ENCODE results near the gene GEMIN8.

Gene GEMIN8

DNA sequence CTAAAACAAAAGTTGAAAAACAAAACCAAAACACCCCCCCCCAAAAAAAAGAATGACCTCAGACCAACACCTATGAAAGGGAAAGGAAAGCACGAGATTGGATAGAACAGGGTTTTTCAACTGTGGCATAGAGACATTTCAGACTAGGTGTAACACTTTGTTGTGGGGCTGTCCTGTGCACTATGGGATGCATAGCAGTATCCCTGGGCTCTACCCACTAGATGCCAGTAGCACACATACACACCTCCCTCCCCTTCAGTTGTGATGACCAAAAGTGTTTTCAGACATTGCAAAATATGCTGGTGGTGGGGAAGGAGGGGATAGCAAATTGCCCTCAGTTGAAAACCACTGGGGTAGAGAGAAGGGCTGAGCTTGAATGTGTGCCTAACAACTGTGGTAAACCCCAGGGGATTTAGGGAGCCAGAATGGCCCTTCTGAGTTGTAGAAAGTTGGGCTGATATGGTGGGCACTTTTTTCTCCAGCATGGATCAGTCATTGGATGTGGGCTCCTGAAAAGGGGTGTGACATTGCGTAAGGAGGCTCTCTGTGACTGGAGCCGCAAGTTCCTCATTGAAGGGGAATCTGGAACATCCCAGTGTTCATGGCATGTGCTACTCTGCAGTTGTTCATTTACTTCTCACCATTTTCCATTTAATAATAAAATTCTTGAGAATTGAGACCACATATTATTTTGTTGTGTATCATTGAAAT is 8.8 kb upstream of the GEMIN8 start:
- Histone ChIP-seq H2BK12ac (ENCODE audit: low read length) (no peak overlapping the region), H4K8ac (ENCODE audit: low read depth, low read length) (no peak overlapping the region), H3K4me3 (ENCODE audit: low read length in 2 of 2) (no peak overlapping the region), H3K27me3 (ENCODE audit: control insufficient read depth in 3 of 3, insufficient read depth in 3 of 3, low read depth in 1 of 3, low read length in 3 of 3) (no peaks in the 10 kb centered on the region), H2AK5ac (ENCODE audit: low read depth, low read length) (no peak overlapping the region), H3K36me3 (replicated peaks in 1 of 2; ENCODE audit: control insufficient read depth in 2 of 2, insufficient read depth in 2 of 2, low read length in 2 of 2) (no peaks in the 10 kb centered on the region), H3K4me2 (ENCODE audit: insufficient read depth, low read length, poor library complexity, severe bottlenecking) (no peak overlapping the region), H2AFZ (ENCODE audit: low read length) (no peak overlapping the region), H3K27ac (replicated peaks; ENCODE audit: low read length) (no peak overlapping the region), H3K18ac (ENCODE audit: low read length) (no peak overlapping the region), H2BK15ac (ENCODE audit: low read length) (no peak overlapping the region), H3K4me1 (ENCODE audit: control insufficient read depth in 2 of 2, insufficient read depth in 1 of 2, low read depth in 1 of 2, low read length in 2 of 2) (no peaks in the 10 kb centered on the region), H3K23ac (ENCODE audit: low read depth, low read length, poor library complexity) (no peak overlapping the region), H3K14ac (ENCODE audit: low read length) (no peak overlapping the region), H2BK5ac (ENCODE audit: low read length) (no peak overlapping the region), H3K79me1 (ENCODE audit: low read depth, low read length) (no peaks in the 10 kb centered on the region), H3K9me3 (replicated peaks in 1 of 2; ENCODE audit: control insufficient read depth in 2 of 2, insufficient read depth in 1 of 2, low read depth in 1 of 2, low read length in 2 of 2) (no peaks in the 10 kb centered on the region), H3K4ac (ENCODE audit: low read length) (no peak overlapping the region), H4K91ac (ENCODE audit: low read depth, low read length, poor library complexity) (no peak overlapping the region), H3K9ac (ENCODE audit: low read depth, low read length, poor library complexity) (no peak overlapping the region), H2BK120ac (ENCODE audit: low read depth, low read length) (no peak overlapping the region)
- no peak for DNase-seq (ENCODE audit: low spot score)
- WGBS, 2 donors (ENCODE audit: extremely low coverage in 2 of 2, insufficient read length in 2 of 2, insufficient replicate concordance in 1 of 2) = no CpG with 5 or more reads among the region's 3 CpGs

GRCh38 chrX:14032406-14032805 is 2.7 kb upstream of the GEMIN8 start:
- Histone ChIP-seq H3K9ac (ENCODE audit: low read depth, low read length, poor library complexity) (no peak overlapping the region), H3K27ac (replicated peaks; ENCODE audit: low read length) (no peak overlapping the region), H3K23ac (ENCODE audit: low read depth, low read length, poor library complexity) (no peak overlapping the region), H2BK12ac (ENCODE audit: low read length) (no peak overlapping the region), H3K9me3 (replicated peaks in 1 of 2; ENCODE audit: control insufficient read depth in 2 of 2, insufficient read depth in 1 of 2, low read depth in 1 of 2, low read length in 2 of 2) (no peaks in the 10 kb centered on the region), H3K27me3 (ENCODE audit: control insufficient read depth in 3 of 3, insufficient read depth in 3 of 3, low read depth in 1 of 3, low read length in 3 of 3) (no peaks in the 10 kb centered on the region), H2AFZ (ENCODE audit: low read length) (peak overlapping the region; percentile 67), H3K4me1 (ENCODE audit: control insufficient read depth in 2 of 2, insufficient read depth in 1 of 2, low read depth in 1 of 2, low read length in 2 of 2) (peaks cover 2 to 4% of the 10 kb centered on the region in 2 donors), H3K36me3 (replicated peaks in 1 of 2; ENCODE audit: control insufficient read depth in 2 of 2, insufficient read depth in 2 of 2, low read length in 2 of 2) (no peaks in the 10 kb centered on the region), H3K79me1 (ENCODE audit: low read depth, low read length) (no peaks in the 10 kb centered on the region), H4K8ac (ENCODE audit: low read depth, low read length) (no peak overlapping the region), H2BK5ac (ENCODE audit: low read length) (no peak overlapping the region), H2AK5ac (ENCODE audit: low read depth, low read length) (no peak overlapping the region), H4K91ac (ENCODE audit: low read depth, low read length, poor library complexity) (no peak overlapping the region), H2BK15ac (ENCODE audit: low read length) (no peak overlapping the region), H3K4me3 (ENCODE audit: low read length in 2 of 2) (no peak overlapping the region), H3K4me2 (ENCODE audit: insufficient read depth, low read length, poor library complexity, severe bottlenecking) (no peak overlapping the region), H2BK120ac (ENCODE audit: low read depth, low read length) (no peak overlapping the region), H3K18ac (ENCODE audit: low read length) (no peak overlapping the region), H3K4ac (ENCODE audit: low read length) (no peak overlapping the region), H3K14ac (ENCODE audit: low read length) (no peak overlapping the region)
- peak; percentile 35 for DNase-seq (ENCODE audit: low spot score)
- WGBS, 2 donors (ENCODE audit: extremely low coverage in 2 of 2, insufficient read length in 2 of 2, insufficient replicate concordance in 1 of 2) = no CpG with 5 or more reads among the region's 2 CpGs

- peak overlapping the region; percentile 53 to 82 for H3K4me3 ChIP-seq (ENCODE audit: low read length in 2 of 2)
- no peak overlapping the region for H3K14ac ChIP-seq (ENCODE audit: low read length)
- H4K91ac ChIP-seq (ENCODE audit: low read depth, low read length, poor library complexity) = no peak overlapping the region
- H3K18ac ChIP-seq (ENCODE audit: low read length) = no peak overlapping the region
- H3K23ac ChIP-seq (ENCODE audit: low read depth, low read length, poor library complexity) = no peak overlapping the region
- H3K9me3 ChIP-seq (replicated peaks in 1 of 2; ENCODE audit: control insufficient read depth in 2 of 2, insufficient read depth in 1 of 2, low read depth in 1 of 2, low read length in 2 of 2) = no peaks in the 10 kb centered on the region
- H3K4me1 ChIP-seq (ENCODE audit: control insufficient read depth in 2 of 2, insufficient read depth in 1 of 2, low read depth in 1 of 2, low read length in 2 of 2) = peaks cover 5 to 12% of the 10 kb centered on the region in 2 donors
- no peak overlapping the region for H4K8ac ChIP-seq (ENCODE audit: low read depth, low read length)
- no peaks in the 10 kb centered on the region for H3K27me3 ChIP-seq (ENCODE audit: control insufficient read depth in 3 of 3, insufficient read depth in 3 of 3, low read depth in 1 of 3, low read length in 3 of 3)
- H2AFZ ChIP-seq (ENCODE audit: low read length) = peak overlapping the region; percentile 83
- peak overlapping the region; percentile 3 for H3K4me2 ChIP-seq (ENCODE audit: insufficient read depth, low read length, poor library complexity, severe bottlenecking)
- no peak overlapping the region for H2BK12ac ChIP-seq (ENCODE audit: low read length)
- DNase-seq (ENCODE audit: low spot score) = no peak
- H2AK5ac ChIP-seq (ENCODE audit: low read depth, low read length) = no peak overlapping the region
- no peak overlapping the region for H2BK15ac ChIP-seq (ENCODE audit: low read length)
- no peak overlapping the region for H3K9ac ChIP-seq (ENCODE audit: low read depth, low read length, poor library complexity)
- WGBS, 2 donors (ENCODE audit: extremely low coverage in 2 of 2, insufficient read length in 2 of 2, insufficient replicate concordance in 1 of 2) = no CpG with 5 or more reads among the region's 7 CpGs
- H3K4ac ChIP-seq (ENCODE audit: low read length) = no peak overlapping the region
- H3K79me1 ChIP-seq (ENCODE audit: low read depth, low read length) = no peaks in the 10 kb centered on the region
- no peak overlapping the region for H3K27ac ChIP-seq (replicated peaks; ENCODE audit: low read length)
- no peak overlapping the region for H2BK120ac ChIP-seq (ENCODE audit: low read depth, low read length)
- H3K36me3 ChIP-seq (replicated peaks in 1 of 2; ENCODE audit: control insufficient read depth in 2 of 2, insufficient read depth in 2 of 2, low read length in 2 of 2) = no peaks in the 10 kb centered on the region
- H2BK5ac ChIP-seq (ENCODE audit: low read length) = no peak overlapping the region
Observed at GRCh38 chrX:14030174-14030530, 460 bp upstream of the GEMIN8 start.

- no peak overlapping the region for H2BK120ac ChIP-seq (ENCODE audit: low read depth, low read length)
- H4K91ac ChIP-seq (ENCODE audit: low read depth, low read length, poor library complexity) = no peak overlapping the region
- no peak overlapping the region for H2BK12ac ChIP-seq (ENCODE audit: low read length)
- H3K4ac ChIP-seq (ENCODE audit: low read length) = no peak overlapping the region
- H3K36me3 ChIP-seq (replicated peaks in 1 of 2; ENCODE audit: control insufficient read depth in 2 of 2, insufficient read depth in 2 of 2, low read length in 2 of 2) = no peaks in the 10 kb centered on the region
- peak overlapping the region; percentile 87 for H3K27ac ChIP-seq (replicated peaks; ENCODE audit: low read length)
- DNase-seq (ENCODE audit: low spot score) = peak; percentile 5
- H3K18ac ChIP-seq (ENCODE audit: low read length) = no peak overlapping the region
- no peak overlapping the region for H2BK15ac ChIP-seq (ENCODE audit: low read length)
- H3K4me2 ChIP-seq (ENCODE audit: insufficient read depth, low read length, poor library complexity, severe bottlenecking) = peak overlapping the region; percentile 43
- peaks cover 5 to 12% of the 10 kb centered on the region in 2 donors for H3K4me1 ChIP-seq (ENCODE audit: control insufficient read depth in 2 of 2, insufficient read depth in 1 of 2, low read depth in 1 of 2, low read length in 2 of 2)
- H3K4me3 ChIP-seq (ENCODE audit: low read length in 2 of 2) = peak overlapping the region; percentile 53 to 82
- H2AK5ac ChIP-seq (ENCODE audit: low read depth, low read length) = no peak overlapping the region
- H3K27me3 ChIP-seq (ENCODE audit: control insufficient read depth in 3 of 3, insufficient read depth in 3 of 3, low read depth in 1 of 3, low read length in 3 of 3) = no peaks in the 10 kb centered on the region
- no peaks in the 10 kb centered on the region for H3K79me1 ChIP-seq (ENCODE audit: low read depth, low read length)
- H3K14ac ChIP-seq (ENCODE audit: low read length) = no peak overlapping the region
- no peak overlapping the region for H3K9ac ChIP-seq (ENCODE audit: low read depth, low read length, poor library complexity)
- H2AFZ ChIP-seq (ENCODE audit: low read length) = peak overlapping the region; percentile 83
- WGBS, 2 donors (ENCODE audit: extremely low coverage in 2 of 2, insufficient read length in 2 of 2, insufficient replicate concordance in 1 of 2) = no CpG with 5 or more reads among the region's 7 CpGs
- no peaks in the 10 kb centered on the region for H3K9me3 ChIP-seq (replicated peaks in 1 of 2; ENCODE audit: control insufficient read depth in 2 of 2, insufficient read depth in 1 of 2, low read depth in 1 of 2, low read length in 2 of 2)
- H2BK5ac ChIP-seq (ENCODE audit: low read length) = no peak overlapping the region
- no peak overlapping the region for H3K23ac ChIP-seq (ENCODE audit: low read depth, low read length, poor library complexity)
- no peak overlapping the region for H4K8ac ChIP-seq (ENCODE audit: low read depth, low read length)
Observed at GRCh38 chrX:14029039-14029424, 660 bp downstream of the GEMIN8 start.
